OCI-LY1 (cell line): ENCODE measurements around the gene KIAA0232.

ENCODE experiments used
- EZH2 ChIP-seq: fragments of 200-600 bp; sonication (generic), shearing (Covaris generic); IDR thresholded peaks from 2 replicates; pipeline ENCODE4 v1.8.0; 2017; ENCODE audit warnings: borderline replicate concordance, mixed run types, mild to moderate bottlenecking, antibody characterized with exemption, low read length, moderate library complexity, mixed read lengths
- TF ChIP-seq, protein P1 (sequence below): fragments of 200-600 bp; sonication (generic), shearing (Covaris generic); IDR thresholded peaks from 2 replicates; pipeline ENCODE4 v1.5.1; 2017; ENCODE audit warnings: mild to moderate bottlenecking, antibody characterized with exemption, low read length, moderate library complexity, mixed read lengths

DNA sequence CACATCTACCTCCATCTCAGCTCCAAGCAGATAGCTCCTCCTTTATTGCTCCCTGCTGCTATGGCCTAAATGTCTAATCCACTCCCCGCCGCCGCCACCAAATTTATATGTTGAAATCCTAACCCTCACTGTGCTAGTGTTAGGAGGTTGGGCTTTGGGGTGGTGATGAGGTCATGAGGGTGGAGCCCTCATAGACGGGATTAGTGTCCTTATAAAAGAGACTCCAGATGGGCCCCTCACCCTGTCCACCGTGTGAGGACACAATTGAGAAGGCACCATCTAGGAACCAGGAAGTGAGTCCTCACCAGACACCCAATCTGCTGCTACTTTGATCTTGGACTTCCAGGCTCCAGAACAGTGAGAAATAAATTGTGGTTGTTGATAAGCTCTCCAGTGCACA lies 113.5 kb downstream of the KIAA0232 start:
- TF ChIP-seq, protein P1, sequence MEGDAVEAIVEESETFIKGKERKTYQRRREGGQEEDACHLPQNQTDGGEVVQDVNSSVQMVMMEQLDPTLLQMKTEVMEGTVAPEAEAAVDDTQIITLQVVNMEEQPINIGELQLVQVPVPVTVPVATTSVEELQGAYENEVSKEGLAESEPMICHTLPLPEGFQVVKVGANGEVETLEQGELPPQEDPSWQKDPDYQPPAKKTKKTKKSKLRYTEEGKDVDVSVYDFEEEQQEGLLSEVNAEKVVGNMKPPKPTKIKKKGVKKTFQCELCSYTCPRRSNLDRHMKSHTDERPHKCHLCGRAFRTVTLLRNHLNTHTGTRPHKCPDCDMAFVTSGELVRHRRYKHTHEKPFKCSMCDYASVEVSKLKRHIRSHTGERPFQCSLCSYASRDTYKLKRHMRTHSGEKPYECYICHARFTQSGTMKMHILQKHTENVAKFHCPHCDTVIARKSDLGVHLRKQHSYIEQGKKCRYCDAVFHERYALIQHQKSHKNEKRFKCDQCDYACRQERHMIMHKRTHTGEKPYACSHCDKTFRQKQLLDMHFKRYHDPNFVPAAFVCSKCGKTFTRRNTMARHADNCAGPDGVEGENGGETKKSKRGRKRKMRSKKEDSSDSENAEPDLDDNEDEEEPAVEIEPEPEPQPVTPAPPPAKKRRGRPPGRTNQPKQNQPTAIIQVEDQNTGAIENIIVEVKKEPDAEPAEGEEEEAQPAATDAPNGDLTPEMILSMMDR, result no peak
- no peak for TF ChIP-seq EZH2
